Activated naive CD4-positive, alpha-beta T cell treated with anti-CD3 and anti-CD28 coated beads, Interleukin-2, amount 50 U/mL, for 72 hours (primary cell): ENCODE measurements around the gene AMZ2. TPM values are rescaled to one million over a fixed set of nuclear protein-coding genes. Genes with fewer than 3 reads are reported as not detected.
"Not testable (repeated sequence)": the region's sequence is repeated elsewhere in the genome, so short reads cannot be mapped to it uniquely, and the experiment has no call there.

ENCODE experiments used
- ATAC-seq, 2 donors: fragments of 150-1000 bp; cut with Tn5 transposase; 2 replicates each; pipeline ENCODE4 v1.10.0; 2021; ENCODE audit warnings: mild to moderate bottlenecking in 2 of 2, moderate library complexity in 2 of 2
- DNase-seq, 2 donors: peaks; one replicate each; pipeline ENCODE4 v3.0.0; 2021 to 2022; ENCODE audit warnings: low spot score in 2 of 2
- H3K27ac Mint-ChIP-seq, 2 donors: one replicate each; pipeline ENCODE4 v1.8.0; 2022; ENCODE audit warnings: mild to moderate bottlenecking in 2 of 2, mixed read lengths in 2 of 2
- H3K36me3 Mint-ChIP-seq, 2 donors: one replicate each; pipeline ENCODE4 v1.8.0; 2022; ENCODE audit warnings: mixed read lengths in 2 of 2
- H3K9me3 Mint-ChIP-seq, 2 donors: one replicate each; pipeline ENCODE4 v1.8.0; 2022; ENCODE audit warnings: mixed read lengths in 2 of 2
- total RNA-seq, 2 donors: library from RNA; stranded (reverse); gene quantifications; one replicate each; pipeline ENCODE4 v1.2.3, GENCODE V29; 2022

Gene AMZ2
- total RNA-seq, 2 donors from 2014 or later = 106 to 113 TPM

DNA sequence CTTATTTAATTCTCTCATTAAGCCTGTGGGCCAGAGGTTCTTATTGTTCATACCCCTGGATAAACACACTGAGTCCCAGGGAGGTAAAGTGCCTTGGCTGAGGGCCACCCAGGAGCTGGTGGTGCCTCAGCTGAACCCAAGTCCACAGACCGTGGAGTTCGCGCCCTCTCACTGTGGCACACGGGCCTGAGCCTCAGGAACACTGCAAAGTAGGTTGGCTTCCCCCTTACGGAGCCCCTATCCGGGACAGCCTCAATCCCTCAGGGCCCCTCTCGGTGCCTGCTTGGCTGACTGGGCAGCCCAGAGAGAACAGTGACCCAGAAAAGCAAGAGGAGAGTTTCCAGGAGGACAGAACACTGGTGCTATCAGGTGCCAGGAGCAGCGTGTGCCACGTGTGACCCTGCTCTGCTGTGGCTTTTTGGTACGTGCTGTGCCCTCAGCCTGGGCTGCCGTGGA, 12.5 kb upstream of the AMZ2 start:
- H3K9me3 Mint-ChIP-seq, H3K36me3 Mint-ChIP-seq, DNase-seq, ATAC-seq: not testable (repeated sequence)
- peak overlapping the region; percentile 72 to 94 for H3K27ac Mint-ChIP-seq

DNA sequence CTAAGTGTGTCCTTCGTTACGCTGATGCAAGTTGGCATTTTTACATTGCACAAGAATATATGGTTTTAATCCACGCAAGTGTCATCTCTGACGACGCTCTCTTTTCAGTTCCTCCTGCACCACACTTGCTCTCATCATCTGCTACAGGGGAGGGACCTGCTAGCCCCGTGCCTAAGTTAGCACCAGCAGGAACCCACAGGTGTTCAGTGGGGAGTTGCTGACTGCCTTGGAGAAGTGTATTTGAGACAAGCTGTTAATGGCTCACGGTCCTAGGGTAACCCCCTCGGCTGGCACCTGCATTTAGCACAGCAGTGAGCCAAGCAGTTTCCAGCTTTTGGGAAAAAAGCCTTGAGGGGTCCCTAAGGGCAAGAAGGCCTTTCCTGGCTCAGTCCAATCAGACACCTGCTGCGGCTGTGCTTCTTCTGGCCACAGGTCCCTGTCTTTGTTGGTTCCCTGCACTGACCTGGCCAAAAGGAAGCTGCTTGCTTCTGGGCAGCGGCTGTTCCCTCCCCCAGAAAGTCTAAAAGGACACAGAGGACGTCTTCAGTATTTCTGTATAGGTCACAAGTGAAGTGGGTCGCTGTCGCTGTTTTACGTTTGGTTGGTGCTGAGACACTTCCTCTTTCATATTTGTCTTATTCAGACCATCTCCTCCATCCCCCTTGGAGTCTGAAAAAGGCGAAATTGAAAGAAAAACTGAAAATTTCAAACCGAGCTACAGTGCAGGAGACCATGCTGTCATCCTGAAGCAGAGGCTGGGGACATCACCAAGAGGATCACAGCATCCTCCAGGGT, 10.3 kb upstream of the AMZ2 start:
- DNase-seq (peak in 1 of 2 donors; percentile 66), ATAC-seq (peak; percentile 67 to 76)
- H3K9me3 Mint-ChIP-seq, H3K36me3 Mint-ChIP-seq: not testable (repeated sequence)
- peak overlapping the region; percentile 95 to 98 for H3K27ac Mint-ChIP-seq

DNA sequence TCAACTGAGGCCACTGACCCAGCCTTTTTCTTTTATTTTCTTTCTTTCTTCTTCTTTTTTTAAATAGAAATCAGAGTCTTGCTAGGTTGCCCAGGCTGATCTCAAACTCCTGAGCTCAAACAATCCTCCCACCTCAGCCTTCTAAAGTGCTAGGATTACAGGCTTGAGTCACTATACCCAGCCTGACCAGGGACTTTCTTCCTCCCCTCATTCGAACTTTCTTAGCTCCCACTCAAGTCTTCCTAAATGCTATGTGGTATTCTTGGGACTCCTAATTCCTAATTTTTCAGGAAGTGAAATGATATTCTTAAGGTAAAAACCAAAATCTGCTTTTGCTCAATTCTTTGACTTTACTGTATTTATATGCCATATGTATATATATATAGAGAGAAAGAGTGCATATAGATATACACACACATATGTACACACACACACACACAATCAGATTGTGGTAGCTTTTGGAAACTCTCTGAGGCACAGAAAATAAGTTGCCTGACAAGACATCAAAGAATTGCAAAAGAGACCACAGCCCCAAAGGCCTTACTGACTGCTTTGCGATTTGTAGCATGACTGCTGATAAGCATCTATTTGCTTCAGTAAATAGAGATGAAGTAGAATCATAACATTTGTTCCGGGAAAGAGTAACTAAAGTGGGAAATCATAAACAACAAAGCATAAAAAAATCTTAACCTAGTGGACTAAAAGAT, 9.5 kb upstream of the AMZ2 start:
- Mint-ChIP-seq H3K36me3 (peaks cover 0 to 7% of the 10 kb centered on the region in 2 donors), H3K9me3 (no peaks in the 10 kb centered on the region), H3K27ac (peak overlapping the region; percentile 95 to 98)
- no peak for DNase-seq
- ATAC-seq = peak; percentile 35 to 41

- peaks cover 0 to 7% of the 10 kb centered on the region in 2 donors for H3K36me3 Mint-ChIP-seq
- ATAC-seq = peak; percentile 45 to 70
- H3K9me3 Mint-ChIP-seq = no peaks in the 10 kb centered on the region
- DNase-seq = no peak
- H3K27ac Mint-ChIP-seq = peak overlapping the region; percentile 95 to 98
These were observed 9.0 kb upstream of the AMZ2 start for GRCh38 chr17:68238871-68239253.

DNA sequence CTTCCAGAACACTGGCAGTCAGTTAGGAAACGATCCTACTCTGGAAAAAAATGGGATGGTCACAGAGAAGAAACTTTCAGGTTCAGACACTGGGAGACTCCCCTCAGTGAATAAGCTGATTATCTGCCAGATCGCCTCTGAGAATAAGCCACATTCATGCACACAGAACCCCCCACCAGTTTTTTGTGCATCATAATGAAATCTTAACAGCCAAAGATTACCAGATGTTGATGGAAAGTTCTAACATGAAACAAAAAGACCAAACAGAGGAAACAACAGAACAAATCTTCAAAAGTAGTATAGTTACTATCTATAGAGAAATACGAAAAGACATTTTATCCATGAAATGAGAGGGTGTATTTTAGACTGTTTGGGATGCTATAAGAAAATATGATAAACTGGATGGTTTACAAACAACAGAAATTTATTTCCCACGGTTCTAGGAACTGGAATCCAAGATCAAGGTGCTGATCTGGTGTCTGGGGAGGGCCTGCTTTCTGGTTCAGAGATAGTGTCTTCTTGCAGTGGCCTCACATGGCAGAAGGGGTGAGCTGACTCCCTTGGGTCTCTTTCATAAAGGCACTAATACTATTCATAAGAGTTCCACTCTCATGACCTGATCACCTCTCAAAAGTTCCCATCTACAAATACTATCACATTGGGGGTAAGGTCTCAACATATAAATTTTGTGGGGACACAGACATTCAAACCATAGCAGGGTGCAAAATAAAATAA, 8.0 kb upstream of the AMZ2 start:
- DNase-seq (no peak), ATAC-seq (no peak)
- peak overlapping the region; percentile 95 to 98 for H3K27ac Mint-ChIP-seq
- peaks cover 0 to 7% of the 10 kb centered on the region in 2 donors for H3K36me3 Mint-ChIP-seq
- no peaks in the 10 kb centered on the region for H3K9me3 Mint-ChIP-seq

- Mint-ChIP-seq H3K9me3 (no peaks in the 10 kb centered on the region), H3K36me3 (peaks cover 6 to 12% of the 10 kb centered on the region in 2 donors)
These were observed 1.4 kb upstream of the AMZ2 start for GRCh38 chr17:68246271-68247028.

GRCh38 chr17:68248199-68248825, 469 bp downstream of the AMZ2 start:
- Mint-ChIP-seq H3K27ac (peak overlapping the region; percentile 97 to 99), H3K9me3 (no peaks in the 10 kb centered on the region), H3K36me3 (peaks cover 14 to 18% of the 10 kb centered on the region in 2 donors)
- DNase-seq (no peak), ATAC-seq (peak; percentile 40 to 48)

More at GRCh38 chr17:68246271-68247028, 1.4 kb upstream of the AMZ2 start:
- no peak for ATAC-seq
- H3K27ac Mint-ChIP-seq = peak overlapping the region; percentile 97 to 99
- no peak for DNase-seq

DNA sequence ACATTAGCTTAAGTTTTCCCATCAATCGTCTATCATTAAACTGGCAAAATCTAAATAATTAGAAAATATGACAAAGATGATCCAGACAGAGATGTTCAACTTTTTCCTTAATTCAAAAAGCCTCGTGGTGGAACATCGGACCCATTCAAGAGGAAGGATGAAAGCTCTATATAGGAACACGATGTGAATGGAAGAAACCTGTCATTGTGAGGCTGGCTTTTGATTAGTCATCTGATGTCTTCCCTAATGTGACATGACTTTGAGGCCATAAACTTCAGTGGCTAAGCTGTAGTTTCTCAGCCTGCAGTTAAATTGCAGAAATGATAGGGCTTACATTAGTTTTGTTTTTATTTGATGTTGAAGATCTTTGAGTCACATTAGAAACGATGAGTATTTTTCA, 1.0 kb downstream of the AMZ2 start:
- peaks cover 15 to 21% of the 10 kb centered on the region in 2 donors for H3K36me3 Mint-ChIP-seq
- H3K9me3 Mint-ChIP-seq = no peaks in the 10 kb centered on the region
- DNase-seq = no peak
- ATAC-seq = peak; percentile 42 to 50
- peak overlapping the region; percentile 97 to 99 for H3K27ac Mint-ChIP-seq

- Mint-ChIP-seq H3K36me3 (peaks cover 15 to 26% of the 10 kb centered on the region in 2 donors), H3K27ac (peak overlapping the region; percentile 97 to 99), H3K9me3 (no peaks in the 10 kb centered on the region)
- ATAC-seq = no peak
- no peak for DNase-seq
These were observed 1.5 kb downstream of the AMZ2 start for GRCh38 chr17:68249354-68249765.

DNA sequence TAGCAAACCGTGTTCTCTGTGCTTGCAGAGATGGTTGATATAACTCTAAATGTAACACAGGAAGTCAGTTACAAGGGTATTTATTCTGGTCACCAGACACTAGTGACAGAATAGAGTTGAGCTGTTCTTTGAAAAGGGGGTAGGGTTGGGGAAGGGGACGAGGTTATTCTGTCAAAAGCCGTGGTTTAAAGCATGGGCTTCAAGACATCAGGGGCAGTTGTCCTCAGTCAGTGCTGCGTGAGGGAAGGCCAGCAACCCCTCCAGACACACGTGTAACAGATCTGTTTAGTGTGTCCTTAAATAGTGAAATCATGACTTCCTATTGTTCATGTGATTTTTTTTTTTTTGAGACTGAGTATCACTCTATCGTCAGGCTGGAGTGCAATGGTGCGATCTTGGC, 5.6 kb downstream of the AMZ2 start:
- H3K9me3 Mint-ChIP-seq, ATAC-seq, DNase-seq: not testable (repeated sequence)
- Mint-ChIP-seq H3K36me3 (peaks cover 34% of the 10 kb centered on the region in 2 donors), H3K27ac (peak overlapping the region; percentile 74 to 78)

- Mint-ChIP-seq H3K27ac (peak overlapping the region in 1 of 2 donors; percentile 8), H3K36me3 (peaks cover 31 to 34% of the 10 kb centered on the region in 2 donors), H3K9me3 (no peaks in the 10 kb centered on the region)
- DNase-seq (no peak), ATAC-seq (no peak)
These were observed 7.3 kb downstream of the AMZ2 start for GRCh38 chr17:68255151-68255550.

GRCh38 chr17:68255731-68256538, 8.1 kb downstream of the AMZ2 start:
- no peaks in the 10 kb centered on the region for H3K9me3 Mint-ChIP-seq
- ATAC-seq = peak; percentile 44 to 81
- H3K27ac Mint-ChIP-seq = peak overlapping the region; percentile 8 to 72
- DNase-seq = no peak
- H3K36me3 Mint-ChIP-seq = peaks cover 31 to 34% of the 10 kb centered on the region in 2 donors

DNA sequence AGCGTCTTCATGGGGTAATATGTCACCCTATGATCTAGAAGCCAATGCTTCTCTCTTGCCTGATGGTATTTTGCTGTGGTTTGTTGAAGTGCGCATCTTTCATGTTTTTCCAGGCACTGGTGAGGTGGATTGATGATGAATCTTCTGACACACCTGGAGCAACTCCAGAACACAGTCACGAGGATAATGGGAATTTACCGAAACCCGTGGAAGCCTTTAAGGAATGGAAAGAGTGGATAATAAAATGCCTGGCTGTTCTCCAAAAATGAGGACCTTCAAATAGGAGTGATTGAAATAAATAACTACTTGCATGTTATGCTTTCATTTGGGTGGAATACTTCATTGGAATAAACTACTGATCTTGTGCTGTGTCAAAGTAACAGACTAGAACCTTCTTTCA, 8.9 kb downstream of the AMZ2 start:
- H3K9me3 Mint-ChIP-seq, ATAC-seq, DNase-seq: not testable (repeated sequence)
- H3K36me3 Mint-ChIP-seq = peaks cover 31 to 34% of the 10 kb centered on the region in 2 donors
- peak overlapping the region in 1 of 2 donors; percentile 86 for H3K27ac Mint-ChIP-seq

GRCh38 chr17:68257934-68258333, 10.1 kb downstream of the AMZ2 start:
- Mint-ChIP-seq H3K27ac (peak overlapping the region; percentile 68 to 86), H3K36me3 (peaks cover 28 to 30% of the 10 kb centered on the region in 2 donors), H3K9me3 (no peaks in the 10 kb centered on the region)
- DNase-seq = no peak
- ATAC-seq = peak; percentile 32 to 69
